ENCODE measurements around the gene LRIT2. TPM values are rescaled to one million over a fixed set of nuclear protein-coding genes. Genes with fewer than 3 reads are reported as not detected.

The LRIT2 gene
- total and polyA plus RNA-seq, 9 of the 15 experiments (the other 6 are each of a cell fraction or from before 2014, with no cell fraction given) = not detected

DNA sequence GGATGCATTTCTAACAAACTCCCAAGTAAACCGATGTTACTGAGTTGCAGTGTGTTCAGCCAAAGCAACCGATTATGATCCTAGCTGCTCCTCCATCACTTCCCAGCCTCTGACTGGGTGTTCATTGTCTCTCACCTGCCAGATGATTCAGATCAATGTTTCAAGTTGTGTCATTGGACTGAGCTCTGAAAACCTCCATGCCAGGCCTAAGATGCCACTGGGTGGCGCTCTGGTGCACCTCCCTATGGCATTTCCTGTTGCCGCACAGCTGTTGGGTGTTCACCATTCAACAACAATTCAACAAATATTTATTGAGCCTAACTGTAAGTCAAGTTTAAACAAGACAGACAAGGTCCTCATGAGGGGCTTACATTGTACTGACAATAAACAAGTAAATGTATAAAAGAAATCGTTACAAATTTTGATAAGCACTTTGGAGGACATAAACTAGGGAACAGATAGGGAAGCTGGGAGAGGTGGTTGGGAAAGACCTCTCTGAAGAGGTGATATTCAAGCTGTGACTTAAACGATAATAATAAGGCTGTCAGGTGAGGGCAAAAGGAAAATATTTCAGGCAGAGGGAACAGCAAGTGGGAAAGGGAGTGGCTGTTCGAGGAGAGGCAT lies 42.3 kb upstream of the LRIT2 start (continued):
- TF ChIP-seq KLF1 (tag; IDR thresholded peaks at IDR 0.05) (no peak), RNF2 (IDR thresholded peaks at IDR 0.05) (no peak), DACH1 (IDR thresholded peaks at IDR 0.05; ENCODE audit: partially characterized antibody) (peak; percentile 83), FIP1L1 (IDR thresholded peaks at IDR 0.05; ENCODE audit: low read depth, low read length, poor library complexity, severe bottlenecking) (no peak), SRSF1 (IDR thresholded peaks at IDR 0.05; ENCODE audit: low read depth, low read length) (no peak), PHF21A (IDR thresholded peaks at IDR 0.05; ENCODE audit: borderline replicate concordance, low read depth) (no peak), SP1 (CRISPR knock-in tag; IDR thresholded peaks at IDR 0.05) (no peak), ZBTB17 (CRISPR knock-in tag; IDR thresholded peaks at IDR 0.05) (no peak), TEAD4 (IDR thresholded peaks at IDR 0.05; ENCODE audit: low read length) (0 out of 2 replicates have a peak, but pooled peaks have one; percentile 29), TEAD4 (CRISPR knock-in tag; IDR thresholded peaks at IDR 0.05; ENCODE audit: borderline replicate concordance) (no peak), PHB2 (IDR thresholded peaks at IDR 0.05; ENCODE audit: low read depth) (no peak), E2F3 (CRISPR knock-in tag; IDR thresholded peaks at IDR 0.05) (no peak), MYC (IDR thresholded peaks at IDR 0.05; ENCODE audit: low read depth, low read length) (no peak), MYC (CRISPR knock-in tag; IDR thresholded peaks at IDR 0.05; ENCODE audit: borderline replicate concordance, low read depth) (no peak), PTRF (tag; IDR thresholded peaks at IDR 0.05) (no peak), DIDO1 (tag; IDR thresholded peaks at IDR 0.05; ENCODE audit: low read depth) (no peak), TEAD2 (tag; IDR thresholded peaks at IDR 0.05) (no peak), ZNF263 (CRISPR knock-in tag; IDR thresholded peaks at IDR 0.05; ENCODE audit: borderline replicate concordance) (no peak), CBX5 (IDR thresholded peaks at IDR 0.05; ENCODE audit: borderline replicate concordance, low read depth) (no peak), HDAC6 (IDR thresholded peaks at IDR 0.05; ENCODE audit: low read depth, low read length) (no peak), STAT5B (CRISPR knock-in tag; IDR thresholded peaks at IDR 0.05) (no peak)
- TF ChIP-seq, protein P1, sequence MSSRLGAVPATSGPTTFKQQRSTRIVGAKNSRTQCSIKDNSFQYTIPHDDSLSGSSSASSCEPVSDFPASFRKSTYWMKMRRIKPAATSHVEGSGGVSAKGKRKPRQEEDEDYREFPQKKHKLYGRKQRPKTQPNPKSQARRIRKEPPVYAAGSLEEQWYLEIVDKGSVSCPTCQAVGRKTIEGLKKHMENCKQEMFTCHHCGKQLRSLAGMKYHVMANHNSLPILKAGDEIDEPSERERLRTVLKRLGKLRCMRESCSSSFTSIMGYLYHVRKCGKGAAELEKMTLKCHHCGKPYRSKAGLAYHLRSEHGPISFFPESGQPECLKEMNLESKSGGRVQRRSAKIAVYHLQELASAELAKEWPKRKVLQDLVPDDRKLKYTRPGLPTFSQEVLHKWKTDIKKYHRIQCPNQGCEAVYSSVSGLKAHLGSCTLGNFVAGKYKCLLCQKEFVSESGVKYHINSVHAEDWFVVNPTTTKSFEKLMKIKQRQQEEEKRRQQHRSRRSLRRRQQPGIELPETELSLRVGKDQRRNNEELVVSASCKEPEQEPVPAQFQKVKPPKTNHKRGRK (tag; IDR thresholded peaks at IDR 0.05) = no peak
- TF ChIP-seq, protein P2, sequence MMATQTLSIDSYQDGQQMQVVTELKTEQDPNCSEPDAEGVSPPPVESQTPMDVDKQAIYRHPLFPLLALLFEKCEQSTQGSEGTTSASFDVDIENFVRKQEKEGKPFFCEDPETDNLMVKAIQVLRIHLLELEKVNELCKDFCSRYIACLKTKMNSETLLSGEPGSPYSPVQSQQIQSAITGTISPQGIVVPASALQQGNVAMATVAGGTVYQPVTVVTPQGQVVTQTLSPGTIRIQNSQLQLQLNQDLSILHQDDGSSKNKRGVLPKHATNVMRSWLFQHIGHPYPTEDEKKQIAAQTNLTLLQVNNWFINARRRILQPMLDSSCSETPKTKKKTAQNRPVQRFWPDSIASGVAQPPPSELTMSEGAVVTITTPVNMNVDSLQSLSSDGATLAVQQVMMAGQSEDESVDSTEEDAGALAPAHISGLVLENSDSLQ (IDR thresholded peaks at IDR 0.05) = no peak
- TF ChIP-seq, protein P3, sequence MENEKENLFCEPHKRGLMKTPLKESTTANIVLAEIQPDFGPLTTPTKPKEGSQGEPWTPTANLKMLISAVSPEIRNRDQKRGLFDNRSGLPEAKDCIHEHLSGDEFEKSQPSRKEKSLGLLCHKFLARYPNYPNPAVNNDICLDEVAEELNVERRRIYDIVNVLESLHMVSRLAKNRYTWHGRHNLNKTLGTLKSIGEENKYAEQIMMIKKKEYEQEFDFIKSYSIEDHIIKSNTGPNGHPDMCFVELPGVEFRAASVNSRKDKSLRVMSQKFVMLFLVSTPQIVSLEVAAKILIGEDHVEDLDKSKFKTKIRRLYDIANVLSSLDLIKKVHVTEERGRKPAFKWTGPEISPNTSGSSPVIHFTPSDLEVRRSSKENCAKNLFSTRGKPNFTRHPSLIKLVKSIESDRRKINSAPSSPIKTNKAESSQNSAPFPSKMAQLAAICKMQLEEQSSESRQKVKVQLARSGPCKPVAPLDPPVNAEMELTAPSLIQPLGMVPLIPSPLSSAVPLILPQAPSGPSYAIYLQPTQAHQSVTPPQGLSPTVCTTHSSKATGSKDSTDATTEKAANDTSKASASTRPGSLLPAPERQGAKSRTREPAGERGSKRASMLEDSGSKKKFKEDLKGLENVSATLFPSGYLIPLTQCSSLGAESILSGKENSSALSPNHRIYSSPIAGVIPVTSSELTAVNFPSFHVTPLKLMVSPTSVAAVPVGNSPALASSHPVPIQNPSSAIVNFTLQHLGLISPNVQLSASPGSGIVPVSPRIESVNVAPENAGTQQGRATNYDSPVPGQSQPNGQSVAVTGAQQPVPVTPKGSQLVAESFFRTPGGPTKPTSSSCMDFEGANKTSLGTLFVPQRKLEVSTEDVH (IDR thresholded peaks at IDR 0.05; ENCODE audit: low read depth, partially characterized antibody) = no peak

All from K562 (cell line).